ENCODE data around the gene S100A3.

S100A3 gene

GRCh38 chr1:153536012-153536670, 12.9 kb downstream of the S100A3 start:
- Histone ChIP-seq H2BK5ac (ENCODE audit: low read length) (peak overlapping the region; percentile 72), H2AFZ (ENCODE audit: low read length) (peak overlapping the region; percentile 47), H3K9me3 (replicated peaks in 1 of 2; ENCODE audit: control insufficient read depth in 2 of 2, insufficient read depth in 1 of 2, low read depth in 1 of 2, low read length in 2 of 2) (no peaks in the 10 kb centered on the region), H3K4me2 (ENCODE audit: insufficient read depth, low read length, poor library complexity, severe bottlenecking) (peak overlapping the region; percentile 38), H4K8ac (ENCODE audit: low read depth, low read length) (no peak overlapping the region), H3K18ac (ENCODE audit: low read length) (peak overlapping the region; percentile 73), H4K91ac (ENCODE audit: low read depth, low read length, poor library complexity) (peak overlapping the region; percentile 3), H3K79me1 (ENCODE audit: low read depth, low read length) (no peaks in the 10 kb centered on the region), H3K36me3 (replicated peaks in 1 of 2; ENCODE audit: control insufficient read depth in 2 of 2, insufficient read depth in 2 of 2, low read length in 2 of 2) (no peaks in the 10 kb centered on the region), H3K27ac (replicated peaks; ENCODE audit: low read length) (no peak overlapping the region), H3K27me3 (ENCODE audit: control insufficient read depth in 3 of 3, insufficient read depth in 3 of 3, low read depth in 1 of 3, low read length in 3 of 3) (peaks cover 0 to 51% (median 3%) of the 10 kb centered on the region in 3 experiments), H2AK5ac (ENCODE audit: low read depth, low read length) (peak overlapping the region; percentile 99), H3K23ac (ENCODE audit: low read depth, low read length, poor library complexity) (no peak overlapping the region), H3K9ac (ENCODE audit: low read depth, low read length, poor library complexity) (no peak overlapping the region), H2BK120ac (ENCODE audit: low read depth, low read length) (peak overlapping the region; percentile 2), H3K4me1 (ENCODE audit: control insufficient read depth in 2 of 2, insufficient read depth in 1 of 2, low read depth in 1 of 2, low read length in 2 of 2) (peaks cover 0 to 30% of the 10 kb centered on the region in 2 donors), H3K4me3 (ENCODE audit: low read length in 2 of 2) (peak overlapping the region in 1 of 2 donors; percentile 63), H3K4ac (ENCODE audit: low read length) (no peak overlapping the region), H2BK15ac (ENCODE audit: low read length) (peak overlapping the region; percentile 3), H3K14ac (ENCODE audit: low read length) (no peak overlapping the region), H2BK12ac (ENCODE audit: low read length) (peak overlapping the region; percentile 16)
- no CpG with 5 or more reads among the region's 38 CpGs for WGBS, 2 donors (ENCODE audit: extremely low coverage in 2 of 2, insufficient read length in 2 of 2, insufficient replicate concordance in 1 of 2)
- DNase-seq (ENCODE audit: low spot score), result no peak

- no peak within 1 kb of the TSS for H3K14ac ChIP-seq (ENCODE audit: low read length)
- H3K9ac ChIP-seq (ENCODE audit: low read depth, low read length, poor library complexity), result peak within 1 kb of the TSS; percentile 79
- peak within 1 kb of the TSS; percentile 58 for H2BK120ac ChIP-seq (ENCODE audit: low read depth, low read length)
- peak within 1 kb of the TSS; percentile 8 for H3K23ac ChIP-seq (ENCODE audit: low read depth, low read length, poor library complexity)
- no peak within 1 kb of the TSS for H4K8ac ChIP-seq (ENCODE audit: low read depth, low read length)
- H3K36me3 ChIP-seq (replicated peaks in 1 of 2; ENCODE audit: control insufficient read depth in 2 of 2, insufficient read depth in 2 of 2, low read length in 2 of 2), result no peaks in the 10 kb centered on the region
- no CpG with 5 or more reads among the region's 18 CpGs for WGBS, 2 donors (ENCODE audit: extremely low coverage in 2 of 2, insufficient read length in 2 of 2, insufficient replicate concordance in 1 of 2)
- H3K4me3 ChIP-seq (ENCODE audit: low read length in 2 of 2), result peak within 1 kb of the TSS in 1 of 2 donors; percentile 63
- H2BK12ac ChIP-seq (ENCODE audit: low read length), result peak within 1 kb of the TSS; percentile 95
- H3K4me2 ChIP-seq (ENCODE audit: insufficient read depth, low read length, poor library complexity, severe bottlenecking), result peak within 1 kb of the TSS; percentile 38
- DNase-seq (ENCODE audit: low spot score), result no peak
- peak within 1 kb of the TSS; percentile 73 for H3K18ac ChIP-seq (ENCODE audit: low read length)
- H2AK5ac ChIP-seq (ENCODE audit: low read depth, low read length), result peak within 1 kb of the TSS; percentile 99
- no peaks in the 10 kb centered on the region for H3K9me3 ChIP-seq (replicated peaks in 1 of 2; ENCODE audit: control insufficient read depth in 2 of 2, insufficient read depth in 1 of 2, low read depth in 1 of 2, low read length in 2 of 2)
- peak within 1 kb of the TSS; percentile 47 for H2AFZ ChIP-seq (ENCODE audit: low read length)
- H3K79me1 ChIP-seq (ENCODE audit: low read depth, low read length), result no peaks in the 10 kb centered on the region
- no peak within 1 kb of the TSS for H3K27ac ChIP-seq (replicated peaks; ENCODE audit: low read length)
- peak within 1 kb of the TSS; percentile 72 for H2BK5ac ChIP-seq (ENCODE audit: low read length)
- H3K4ac ChIP-seq (ENCODE audit: low read length), result peak within 1 kb of the TSS; percentile 60
- H4K91ac ChIP-seq (ENCODE audit: low read depth, low read length, poor library complexity), result peak within 1 kb of the TSS; percentile 74
- H3K27me3 ChIP-seq (ENCODE audit: control insufficient read depth in 3 of 3, insufficient read depth in 3 of 3, low read depth in 1 of 3, low read length in 3 of 3), result peaks cover 0 to 51% (median 3%) of the 10 kb centered on the region in 3 experiments
- peaks cover 0 to 30% of the 10 kb centered on the region in 2 donors for H3K4me1 ChIP-seq (ENCODE audit: control insufficient read depth in 2 of 2, insufficient read depth in 1 of 2, low read depth in 1 of 2, low read length in 2 of 2)
- H2BK15ac ChIP-seq (ENCODE audit: low read length), result peak within 1 kb of the TSS; percentile 86
Measured at GRCh38 chr1:153535242-153536011, 13.6 kb downstream of the S100A3 start, which contains the start of gene S100A6. S100A6 (minus strand) TSS chr1:153535991; CDS start chr1:153535339, 652 bp downstream.

- Histone ChIP-seq H3K4ac (ENCODE audit: low read length) (no peak overlapping the region), H3K23ac (ENCODE audit: low read depth, low read length, poor library complexity) (no peak overlapping the region), H3K4me3 (ENCODE audit: low read length in 2 of 2) (no peak overlapping the region), H3K9me3 (replicated peaks in 1 of 2; ENCODE audit: control insufficient read depth in 2 of 2, insufficient read depth in 1 of 2, low read depth in 1 of 2, low read length in 2 of 2) (no peaks in the 10 kb centered on the region), H3K18ac (ENCODE audit: low read length) (peak overlapping the region; percentile 33), H2AFZ (ENCODE audit: low read length) (no peak overlapping the region), H3K4me1 (ENCODE audit: control insufficient read depth in 2 of 2, insufficient read depth in 1 of 2, low read depth in 1 of 2, low read length in 2 of 2) (peaks cover 0 to 30% of the 10 kb centered on the region in 2 donors), H3K4me2 (ENCODE audit: insufficient read depth, low read length, poor library complexity, severe bottlenecking) (no peak overlapping the region), H3K79me1 (ENCODE audit: low read depth, low read length) (no peaks in the 10 kb centered on the region), H2BK120ac (ENCODE audit: low read depth, low read length) (no peak overlapping the region), H4K8ac (ENCODE audit: low read depth, low read length) (no peak overlapping the region), H3K27ac (replicated peaks; ENCODE audit: low read length) (no peak overlapping the region), H4K91ac (ENCODE audit: low read depth, low read length, poor library complexity) (no peak overlapping the region), H2BK15ac (ENCODE audit: low read length) (peak overlapping the region; percentile 86), H3K36me3 (replicated peaks in 1 of 2; ENCODE audit: control insufficient read depth in 2 of 2, insufficient read depth in 2 of 2, low read length in 2 of 2) (no peaks in the 10 kb centered on the region), H2BK5ac (ENCODE audit: low read length) (peak overlapping the region; percentile 72), H3K9ac (ENCODE audit: low read depth, low read length, poor library complexity) (no peak overlapping the region), H2BK12ac (ENCODE audit: low read length) (no peak overlapping the region), H3K14ac (ENCODE audit: low read length) (no peak overlapping the region), H2AK5ac (ENCODE audit: low read depth, low read length) (peak overlapping the region; percentile 99), H3K27me3 (ENCODE audit: control insufficient read depth in 3 of 3, insufficient read depth in 3 of 3, low read depth in 1 of 3, low read length in 3 of 3) (peaks cover 0 to 48% (median 3%) of the 10 kb centered on the region in 3 experiments)
- no CpG with 5 or more reads among the region's 3 CpGs for WGBS, 2 donors (ENCODE audit: extremely low coverage in 2 of 2, insufficient read length in 2 of 2, insufficient replicate concordance in 1 of 2)
- DNase-seq (ENCODE audit: low spot score), result no peak
Measured at GRCh38 chr1:153534925-153535241, 14.2 kb downstream of the S100A3 start.

Measured in neuronal stem cell (in vitro differentiated cells).